Neural progenitor cell (in vitro differentiated cells): ENCODE data around the gene GDPD2. TPM values are rescaled to one million over a fixed set of nuclear protein-coding genes. Genes with fewer than 3 reads are reported as not detected.

Source experiments
- DNase-seq: peaks from one replicate; pipeline ENCODE4 v3.0.0-alpha.2; 2016; ENCODE audit warnings: low spot score
- H2AFZ ChIP-seq: fragments of 200-600 bp; sonication (generic); replicated peaks from 2 replicates; pipeline ENCODE4 v1.6.1; 2016; ENCODE audit warnings: antibody characterized with exemption
- H3F3A ChIP-seq: fragments of 200-600 bp; sonication (generic); 2 replicates; pipeline ENCODE4 v1.6.1; 2016; ENCODE audit warnings: antibody characterized with exemption, low read depth
- H3K27ac ChIP-seq: fragments of 200-600 bp; sonication (generic); 2 replicates; pipeline ENCODE4 v1.5.1; 2016; ENCODE audit warnings: mild to moderate bottlenecking
- H3K27me3 ChIP-seq: fragments of 200-600 bp; sonication (generic); 2 replicates; pipeline ENCODE4 v1.6.1; 2016; ENCODE audit warnings: mild to moderate bottlenecking, moderate library complexity
- H3K36me3 ChIP-seq: fragments of 200-600 bp; sonication (generic); 2 replicates; pipeline ENCODE4 v1.5.1; 2016
- H3K4me1 ChIP-seq: fragments of 200-600 bp; sonication (generic); 2 replicates; pipeline ENCODE4 v1.6.1; 2016; ENCODE audit warnings: mixed run types
- H3K4me2 ChIP-seq: fragments of 200-600 bp; sonication (generic); 2 replicates; pipeline ENCODE4 v1.6.1; 2016
- H3K4me3 ChIP-seq: fragments of 200-600 bp; sonication (generic); 2 replicates; pipeline ENCODE4 v1.5.1; 2016
- H3K79me2 ChIP-seq: fragments of 200-600 bp; sonication (generic); 2 replicates; pipeline ENCODE4 v1.6.1; 2016; ENCODE audit warnings: low read depth
- H3K9ac ChIP-seq: fragments of 200-600 bp; sonication (generic); 2 replicates; pipeline ENCODE4 v1.6.1; 2016
- H3K9me3 ChIP-seq: fragments of 200-600 bp; sonication (generic); 2 replicates; pipeline ENCODE4 v1.5.1; 2016; ENCODE audit warnings: low read depth
- H4K20me1 ChIP-seq: fragments of 200-600 bp; sonication (generic); 2 replicates; pipeline ENCODE4 v1.6.1; 2016; ENCODE audit warnings: low read depth
- H3K27ac Mint-ChIP-seq: 3 replicates; pipeline ENCODE4 v1.8.0; 2021; ENCODE audit warnings: mixed read lengths
- H3K27me3 Mint-ChIP-seq: 2 replicates; pipeline ENCODE4 v1.8.0; 2022; ENCODE audit warnings: low read depth, mild to moderate bottlenecking, inconsistent platforms, moderate library complexity, mixed read lengths; ENCODE audit not compliant: insufficient read depth
- H3K36me3 Mint-ChIP-seq: 3 replicates; pipeline ENCODE4 v1.8.0; 2021; ENCODE audit warnings: mixed read lengths
- H3K4me1 Mint-ChIP-seq: 3 replicates; pipeline ENCODE4 v1.8.0; 2021; ENCODE audit warnings: mixed read lengths
- H3K4me3 Mint-ChIP-seq: 3 replicates; pipeline ENCODE4 v1.8.0; 2021; ENCODE audit warnings: mild to moderate bottlenecking, moderate library complexity, mixed read lengths
- H3K9me3 Mint-ChIP-seq: 3 replicates; pipeline ENCODE4 v1.8.0; 2020; ENCODE audit warnings: mixed read lengths
- CTCF ChIP-seq: fragments of 200-600 bp; sonication (generic); IDR thresholded peaks from 2 replicates; pipeline ENCODE4 v1.5.1; 2017; ENCODE audit warnings: antibody characterized with exemption, mild to moderate bottlenecking
- EZH2 ChIP-seq: fragments of 200-600 bp; sonication (generic); IDR thresholded peaks from 2 replicates; pipeline ENCODE4 v1.6.1; 2017; ENCODE audit warnings: antibody characterized with exemption, mild to moderate bottlenecking, moderate library complexity
- EZH2phosphoT487 ChIP-seq: fragments of 200-600 bp; sonication (generic); IDR thresholded peaks from 2 replicates; pipeline ENCODE4 v1.6.1; 2017; ENCODE audit warnings: antibody characterized with exemption
- total RNA-seq: library from RNA; depleted of rRNA; stranded (reverse); fragments of >200 nt; gene quantifications from 2 replicates; pipeline ENCODE4 v1.2.3, GENCODE V29; 2015; ENCODE audit warnings: low replicate concordance

Gene GDPD2
- total RNA-seq, 1 donor from 2014 or later, result 1.3 TPM

DNA sequence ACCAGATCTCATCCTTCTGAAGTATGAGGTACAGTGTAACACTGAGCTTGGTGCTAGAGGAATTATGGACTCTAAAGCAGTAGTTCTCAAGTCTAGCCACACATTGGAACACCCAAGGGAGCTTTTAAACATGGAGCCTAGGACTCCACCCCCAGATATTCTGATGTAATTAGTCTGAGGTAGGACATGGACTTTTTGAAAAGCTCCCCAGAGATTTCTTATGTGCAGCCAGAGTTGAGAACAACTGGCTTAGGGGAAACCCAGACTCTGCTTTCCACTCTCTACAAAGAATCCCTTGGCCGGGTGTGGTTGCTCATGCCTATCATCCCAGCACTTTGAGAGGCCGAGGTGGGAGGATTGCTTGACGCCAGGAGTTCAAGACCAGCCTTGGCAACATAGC lies 11.6 kb upstream of the GDPD2 start:
- no peaks in the 10 kb centered on the region for H3K9me3 ChIP-seq
- H3F3A ChIP-seq, result no peaks in the 10 kb centered on the region
- H3K27me3 ChIP-seq, result no peaks in the 10 kb centered on the region
- no peak overlapping the region for H3K27ac ChIP-seq
- Mint-ChIP-seq H3K27me3 (peaks cover 2% of the 10 kb centered on the region), H3K36me3 (peaks cover 7% of the 10 kb centered on the region), H3K27ac (no peak overlapping the region), H3K4me3 (no peak overlapping the region), H3K9me3 (no peaks in the 10 kb centered on the region), H3K4me1 (no peaks in the 10 kb centered on the region)
- H2AFZ ChIP-seq, result no peak overlapping the region
- no peak overlapping the region for H3K4me3 ChIP-seq
- H3K79me2 ChIP-seq, result no peaks in the 10 kb centered on the region
- H3K4me1 ChIP-seq, result no peaks in the 10 kb centered on the region
- H3K36me3 ChIP-seq, result no peaks in the 10 kb centered on the region
- no peaks in the 10 kb centered on the region for H4K20me1 ChIP-seq
- TF ChIP-seq EZH2, result no peak
- no peak for TF ChIP-seq CTCF
- TF ChIP-seq EZH2phosphoT487, result no peak
- H3K4me2 ChIP-seq, result no peak overlapping the region
- DNase-seq, result no peak
- no peak overlapping the region for H3K9ac ChIP-seq

GRCh38 chrX:70421618-70422017 lies 1.5 kb upstream of the GDPD2 start:
- Histone ChIP-seq H3K27me3 (no peaks in the 10 kb centered on the region), H4K20me1 (no peaks in the 10 kb centered on the region), H3K9ac (no peak overlapping the region), H3K4me3 (no peak overlapping the region), H3K9me3 (no peaks in the 10 kb centered on the region), H3K4me1 (peaks cover 4% of the 10 kb centered on the region), H3K4me2 (no peak overlapping the region), H3K27ac (no peak overlapping the region), H3K79me2 (no peaks in the 10 kb centered on the region), H3K36me3 (no peaks in the 10 kb centered on the region), H2AFZ (no peak overlapping the region), H3F3A (peaks cover 15% of the 10 kb centered on the region)
- TF ChIP-seq EZH2phosphoT487, result no peak
- TF ChIP-seq EZH2, result no peak
- H3K36me3 Mint-ChIP-seq, result peaks cover 2% of the 10 kb centered on the region
- peaks cover 2% of the 10 kb centered on the region for H3K9me3 Mint-ChIP-seq
- peak overlapping the region; percentile 77 for H3K27ac Mint-ChIP-seq
- H3K4me1 Mint-ChIP-seq, result peaks cover 39% of the 10 kb centered on the region
- H3K27me3 Mint-ChIP-seq, result peaks cover 10% of the 10 kb centered on the region
- peak; percentile 21 for DNase-seq
- peak overlapping the region; percentile 9 for H3K4me3 Mint-ChIP-seq

DNA sequence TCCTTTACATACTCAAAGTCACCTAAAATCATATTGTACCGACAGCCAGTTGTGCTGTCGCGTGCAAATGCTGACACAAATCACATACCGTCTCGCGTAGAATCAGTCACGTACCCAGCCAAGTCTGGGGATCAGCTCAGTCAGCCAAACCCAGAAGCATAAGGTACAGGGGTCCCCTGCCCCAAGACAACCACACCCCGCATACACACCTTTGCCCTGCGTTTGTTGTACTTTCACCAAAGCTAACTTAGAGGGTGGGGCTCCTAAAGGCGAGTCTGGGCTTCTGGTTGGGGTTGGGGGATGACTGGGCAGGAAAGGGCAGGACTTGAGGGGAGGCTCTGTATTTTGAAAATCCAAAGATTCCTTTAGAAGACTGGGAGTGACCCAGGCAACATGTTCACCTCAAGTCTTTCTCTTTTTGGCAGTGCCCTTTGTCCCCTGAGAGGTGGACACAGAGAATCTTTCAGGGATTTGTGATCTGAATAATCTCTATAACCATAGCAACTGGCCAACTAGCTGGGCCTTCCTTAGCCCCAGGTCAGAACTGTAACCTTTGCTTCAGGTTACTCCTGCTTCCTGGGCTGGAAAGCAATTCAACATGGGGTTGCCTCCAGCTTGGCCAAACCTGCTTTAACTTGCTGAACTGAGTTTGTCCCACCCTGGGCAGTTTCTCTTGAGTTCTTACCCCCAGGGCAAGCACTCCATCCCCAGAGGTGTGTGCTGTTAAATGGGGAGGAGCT lies 992 bp downstream of the GDPD2 start:
- Histone ChIP-seq H4K20me1 (no peaks in the 10 kb centered on the region), H3K27ac (no peak overlapping the region), H2AFZ (no peak overlapping the region), H3K79me2 (no peaks in the 10 kb centered on the region), H3K27me3 (no peaks in the 10 kb centered on the region), H3K9me3 (no peaks in the 10 kb centered on the region), H3K4me2 (peak overlapping the region; percentile 60), H3F3A (peaks cover 15% of the 10 kb centered on the region), H3K4me3 (peak overlapping the region; percentile 39), H3K4me1 (peaks cover 4% of the 10 kb centered on the region), H3K36me3 (no peaks in the 10 kb centered on the region), H3K9ac (no peak overlapping the region)
- no peak for DNase-seq
- Mint-ChIP-seq H3K4me1 (peaks cover 30% of the 10 kb centered on the region), H3K9me3 (peaks cover 2% of the 10 kb centered on the region), H3K36me3 (peaks cover 2% of the 10 kb centered on the region), H3K4me3 (peak overlapping the region; percentile 89), H3K27me3 (peaks cover 10% of the 10 kb centered on the region), H3K27ac (peak overlapping the region; percentile 99)
- TF ChIP-seq CTCF, result no peak
- no peak for TF ChIP-seq EZH2
- TF ChIP-seq EZH2phosphoT487, result no peak

DNA sequence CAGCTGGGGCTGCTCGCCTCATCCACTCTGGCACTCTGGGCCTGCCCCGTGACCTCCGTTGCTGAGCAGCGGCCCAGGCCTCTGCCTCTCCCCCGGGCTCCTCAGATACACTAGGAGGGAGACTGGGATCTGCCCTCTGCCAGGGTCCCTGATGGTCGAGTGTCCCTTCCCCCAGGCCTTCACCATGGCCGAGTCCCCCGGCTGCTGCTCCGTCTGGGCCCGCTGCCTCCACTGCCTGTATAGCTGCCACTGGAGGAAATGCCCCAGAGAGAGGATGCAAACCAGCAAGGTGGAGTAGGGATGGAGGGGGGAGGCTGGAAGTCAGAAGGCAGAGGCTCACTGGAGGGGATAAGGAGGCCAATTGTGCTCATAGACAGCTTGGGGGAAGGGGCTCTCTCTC lies 1.7 kb downstream of the GDPD2 start:
- H3K9me3 Mint-ChIP-seq, result peaks cover 2% of the 10 kb centered on the region

More for the DNA sequence above, 1.7 kb downstream of the GDPD2 start:
- no peaks in the 10 kb centered on the region for H3K9me3 ChIP-seq
- DNase-seq, result no peak
- H3K4me2 ChIP-seq, result no peak overlapping the region
- no peak overlapping the region for H2AFZ ChIP-seq
- H3K36me3 Mint-ChIP-seq, result peaks cover 4% of the 10 kb centered on the region
- H3K79me2 ChIP-seq, result no peaks in the 10 kb centered on the region
- no peak overlapping the region for H3K27ac Mint-ChIP-seq
- H3K4me3 Mint-ChIP-seq, result no peak overlapping the region
- H3K4me3 ChIP-seq, result no peak overlapping the region
- TF ChIP-seq CTCF (no peak), EZH2phosphoT487 (no peak), EZH2 (no peak)
- no peaks in the 10 kb centered on the region for H3K36me3 ChIP-seq
- peaks cover 30% of the 10 kb centered on the region for H3K4me1 Mint-ChIP-seq
- H3K27me3 Mint-ChIP-seq, result peaks cover 11% of the 10 kb centered on the region
- no peaks in the 10 kb centered on the region for H4K20me1 ChIP-seq
- H3K9ac ChIP-seq, result no peak overlapping the region
- H3K4me1 ChIP-seq, result peaks cover 4% of the 10 kb centered on the region
- H3F3A ChIP-seq, result peaks cover 15% of the 10 kb centered on the region
- H3K27ac ChIP-seq, result no peak overlapping the region
- no peaks in the 10 kb centered on the region for H3K27me3 ChIP-seq
